ENCODE measurements around the gene GNPNAT1. TPM values are rescaled to one million over a fixed set of nuclear protein-coding genes. Genes with fewer than 3 reads are reported as not detected.
A peak's percentile ranks its signal among the peaks of the same experiment; 100 is the strongest.

The GNPNAT1 gene
- total and polyA plus RNA-seq, 2 donors from 2014 or later, result 13.8 to 22.2 TPM

GRCh38 chr14:52735921-52736489 is 55.4 kb downstream of the GNPNAT1 start:
- Histone ChIP-seq H3K27ac (ENCODE audit: low read depth in 2 of 2, low read length in 2 of 2) (no peak overlapping the region), H3K4me3 (ENCODE audit: low read length in 3 of 3) (no peak overlapping the region), H3K4me1 (ENCODE audit: control insufficient read depth in 2 of 3, insufficient read depth in 2 of 3, low read depth in 1 of 3, low read length in 3 of 3) (peaks cover 0 to 6% (median 0%) of the 10 kb centered on the region in 3 donors), H3K9me3 (ENCODE audit: control insufficient read depth in 2 of 3, insufficient read depth in 1 of 3, low read length in 3 of 3) (no peaks in the 10 kb centered on the region), H3K9ac (ENCODE audit: low read length in 3 of 3) (no peak overlapping the region), H3K27me3 (ENCODE audit: control insufficient read depth, insufficient read depth, low read length) (no peaks in the 10 kb centered on the region), H3K36me3 (ENCODE audit: control insufficient read depth in 2 of 3, insufficient read depth in 3 of 3, low read length in 3 of 3) (no peaks in the 10 kb centered on the region)
- no peak for TF ChIP-seq CTCF (IDR thresholded peaks at IDR 0.05; ENCODE audit: borderline replicate concordance, extremely low read depth, insufficient read depth)
- DNase-seq (no peak), FAIRE-seq (no peak)
- intact Hi-C loops (cut with DNase I), result no loop called here

DNA sequence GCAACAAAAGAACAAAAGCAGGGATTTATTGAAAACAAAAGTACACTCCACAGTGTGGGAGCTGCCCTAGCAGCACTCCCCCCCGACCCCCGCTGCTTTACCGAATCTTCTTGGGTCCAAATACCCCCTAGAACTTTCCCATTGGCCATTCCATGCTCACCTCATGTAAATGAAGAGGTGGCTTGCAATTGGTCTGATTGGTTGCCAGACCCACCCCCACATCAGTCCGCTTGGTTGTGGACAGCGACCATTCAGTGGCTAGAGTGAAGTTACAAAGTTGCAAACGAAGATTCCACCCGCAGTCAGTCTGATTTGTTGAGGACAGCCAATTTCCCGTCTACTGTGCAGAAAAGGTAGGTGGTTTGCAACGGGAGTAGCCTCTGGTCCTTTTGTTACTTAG is 57.6 kb downstream of the GNPNAT1 start:
- TF ChIP-seq CTCF (IDR thresholded peaks at IDR 0.05; ENCODE audit: borderline replicate concordance, extremely low read depth, insufficient read depth), result no peak
- Histone ChIP-seq H3K4me3 (ENCODE audit: low read length in 3 of 3) (no peak overlapping the region), H3K4me1 (ENCODE audit: control insufficient read depth in 2 of 3, insufficient read depth in 2 of 3, low read depth in 1 of 3, low read length in 3 of 3) (peaks cover 0 to 9% (median 0%) of the 10 kb centered on the region in 3 donors), H3K27me3 (ENCODE audit: control insufficient read depth, insufficient read depth, low read length) (no peaks in the 10 kb centered on the region), H3K9me3 (ENCODE audit: control insufficient read depth in 2 of 3, insufficient read depth in 1 of 3, low read length in 3 of 3) (no peaks in the 10 kb centered on the region), H3K27ac (ENCODE audit: low read depth in 2 of 2, low read length in 2 of 2) (no peak overlapping the region), H3K9ac (ENCODE audit: low read length in 3 of 3) (no peak overlapping the region), H3K36me3 (ENCODE audit: control insufficient read depth in 2 of 3, insufficient read depth in 3 of 3, low read length in 3 of 3) (no peaks in the 10 kb centered on the region)
- DNase-seq (no peak), FAIRE-seq (no peak)
- intact Hi-C loops (cut with DNase I), result no loop called here

DNA sequence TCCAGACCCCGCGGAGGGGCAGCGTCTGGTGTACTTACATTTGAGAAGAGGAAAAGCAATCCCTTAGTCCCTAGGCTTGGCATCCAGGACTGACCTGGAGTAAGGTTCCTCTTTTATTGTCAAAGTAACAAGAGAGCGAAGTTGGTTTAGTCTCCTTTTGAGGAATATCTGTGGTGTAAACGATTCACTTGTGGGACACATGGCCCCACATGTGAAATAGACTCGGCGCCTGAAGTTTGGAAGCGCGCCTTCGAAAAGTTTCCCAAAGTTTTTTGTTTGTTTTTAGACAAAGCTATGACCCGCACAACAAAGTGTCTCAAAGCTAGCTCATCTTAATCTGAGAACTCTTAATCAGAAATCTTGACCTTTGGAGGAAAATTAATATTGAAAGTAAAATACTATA is 60.7 kb downstream of the GNPNAT1 start:
- no peaks in the 10 kb centered on the region for H3K27me3 ChIP-seq (ENCODE audit: control insufficient read depth, insufficient read depth, low read length)
- peak overlapping the region; percentile 83 to 93 (median 89) for H3K4me3 ChIP-seq (ENCODE audit: low read length in 3 of 3)
- FAIRE-seq, result no peak
- peak overlapping the region; percentile 67 to 75 for H3K27ac ChIP-seq (ENCODE audit: low read depth in 2 of 2, low read length in 2 of 2)
- peak overlapping the region; percentile 83 to 84 (median 84) for H3K9ac ChIP-seq (ENCODE audit: low read length in 3 of 3)
- no peak for TF ChIP-seq CTCF (IDR thresholded peaks at IDR 0.05; ENCODE audit: borderline replicate concordance, extremely low read depth, insufficient read depth)
- H3K4me1 ChIP-seq (ENCODE audit: control insufficient read depth in 2 of 3, insufficient read depth in 2 of 3, low read depth in 1 of 3, low read length in 3 of 3), result peaks cover 0 to 9% (median 0%) of the 10 kb centered on the region in 3 donors
- no peaks in the 10 kb centered on the region for H3K9me3 ChIP-seq (ENCODE audit: control insufficient read depth in 2 of 3, insufficient read depth in 1 of 3, low read length in 3 of 3)
- intact Hi-C loops (cut with DNase I), result no loop called here
- peak in 1 of 5 donors; percentile 77 for DNase-seq
- peaks cover 0 to 7% (median 3%) of the 10 kb centered on the region in 3 donors for H3K36me3 ChIP-seq (ENCODE audit: control insufficient read depth in 2 of 3, insufficient read depth in 3 of 3, low read length in 3 of 3)

All from kidney (tissue), 14 donors.